SKM-1 (cell line): ENCODE results near the gene KRTAP4-4.

ENCODE experiments used
- DNase-seq: peaks from one replicate; lab custom pipeline; 2025; ENCODE audit not compliant: unreplicated experiment; lab: John Stamatoyannopoulos, UW

KRTAP4-4 gene

DNA sequence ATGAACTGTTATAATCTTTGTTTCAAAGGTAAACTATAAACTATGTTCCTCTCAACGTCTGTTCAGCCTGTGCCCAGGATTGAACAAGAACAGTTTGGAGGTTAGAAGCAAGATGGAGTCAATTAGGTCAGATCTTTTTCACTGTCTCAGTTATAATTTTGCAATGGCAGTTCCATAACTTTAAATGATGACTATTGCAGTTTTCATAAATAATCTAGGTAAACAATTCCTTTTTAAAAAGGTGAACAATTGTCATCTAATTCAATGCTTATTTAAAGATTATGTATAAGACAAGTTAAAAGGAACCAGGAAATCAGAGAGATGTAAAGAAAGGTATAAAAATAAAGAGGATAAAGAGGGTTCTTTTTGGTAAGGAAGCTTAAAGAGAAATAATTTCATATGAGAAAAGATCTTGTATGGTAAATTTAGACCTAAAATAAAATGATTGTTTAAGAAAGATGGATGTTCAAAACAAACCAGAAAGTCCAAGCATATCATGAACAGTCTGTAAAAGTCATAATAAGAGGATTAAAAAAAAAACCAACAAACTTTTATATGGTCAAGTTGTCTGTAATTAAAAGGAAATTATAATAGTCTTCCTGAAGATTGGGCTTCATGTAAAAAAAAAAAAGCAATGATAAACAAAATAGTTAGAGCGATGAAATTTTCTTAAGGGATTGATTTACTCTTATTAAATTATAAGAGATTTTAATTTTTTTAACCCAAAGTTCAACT, 49.2 kb downstream of the KRTAP4-4 start:
- no peak for DNase-seq
